Superior temporal gyrus (tissue), 1 donor: ENCODE data around the gene APPBP2.
"Not testable (repeated sequence)": the region's sequence is repeated elsewhere in the genome, so short reads cannot be mapped to it uniquely, and the experiment has no call there.

Experiments used
- DNase-seq: peaks from one replicate; pipeline ENCODE4 v3.0.0-alpha.2; 2016; ENCODE audit errors: extremely low spot score

Gene APPBP2

DNA sequence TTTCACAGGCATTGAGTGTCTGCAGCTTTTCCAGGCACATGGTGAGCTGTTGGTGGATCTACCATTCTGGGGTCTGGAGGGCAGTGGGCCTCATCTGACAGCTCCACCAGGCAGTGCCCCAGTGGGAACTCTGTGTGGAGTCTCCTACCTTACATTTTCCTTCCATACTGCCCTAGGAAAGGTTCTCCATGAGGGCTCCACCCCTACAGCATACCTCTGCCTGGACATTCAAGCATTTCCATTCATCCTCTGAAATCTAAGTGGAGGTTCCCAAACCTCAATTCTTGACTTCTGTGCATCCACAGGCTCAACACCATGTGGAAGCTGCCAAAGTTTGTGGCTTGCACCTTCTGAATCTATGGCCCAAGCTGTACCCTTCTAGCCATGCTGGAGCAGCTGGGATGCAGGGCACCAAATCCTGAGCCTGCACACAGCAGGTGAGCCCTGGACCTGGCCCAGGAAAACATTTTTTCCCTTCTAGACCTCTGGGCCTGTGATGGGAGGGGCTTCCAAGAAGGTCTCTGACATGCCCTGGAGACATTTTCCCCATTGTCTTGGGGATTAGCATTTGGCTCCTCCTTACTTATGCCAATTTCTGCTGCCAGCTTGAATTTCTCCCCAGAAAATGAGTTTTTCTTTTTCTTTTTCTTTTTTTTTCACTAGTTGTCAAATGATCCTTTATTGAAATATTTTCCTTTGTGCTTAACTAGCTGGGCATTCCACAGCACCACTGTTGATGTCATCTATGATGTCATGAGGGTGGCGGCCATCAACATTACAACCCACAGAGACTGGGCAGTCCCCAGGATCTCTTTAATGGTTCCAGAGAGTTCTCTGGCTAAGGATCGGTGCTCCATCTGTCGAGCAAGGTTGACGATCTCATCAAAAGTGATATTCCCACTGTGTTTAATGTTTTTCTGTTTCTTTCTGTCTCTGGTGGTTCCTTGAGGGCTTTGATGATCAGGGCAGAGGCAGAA lies 92.7 kb downstream of the APPBP2 start:
- DNase-seq = not testable (repeated sequence)

DNA sequence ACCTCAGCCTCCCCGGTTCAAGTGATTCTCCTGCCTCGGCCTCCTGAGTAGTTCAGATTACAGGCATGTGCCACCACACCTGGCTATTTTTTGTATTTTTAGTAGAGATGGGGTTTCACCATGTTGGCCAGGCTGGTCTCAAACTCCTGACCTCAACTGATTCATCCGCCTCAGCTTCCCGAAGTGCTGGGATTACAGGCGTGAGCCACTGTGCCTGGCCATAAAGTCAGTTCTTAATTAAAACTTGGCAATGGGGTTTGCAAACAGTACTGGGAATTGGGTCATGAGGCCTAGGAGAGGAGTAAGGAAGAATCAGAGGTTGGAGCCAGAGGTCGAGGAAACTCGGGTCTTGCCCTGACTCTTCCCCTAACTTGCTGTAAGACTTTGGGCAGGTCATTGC lies 95.5 kb downstream of the APPBP2 start:
- not testable (repeated sequence) for DNase-seq

DNA sequence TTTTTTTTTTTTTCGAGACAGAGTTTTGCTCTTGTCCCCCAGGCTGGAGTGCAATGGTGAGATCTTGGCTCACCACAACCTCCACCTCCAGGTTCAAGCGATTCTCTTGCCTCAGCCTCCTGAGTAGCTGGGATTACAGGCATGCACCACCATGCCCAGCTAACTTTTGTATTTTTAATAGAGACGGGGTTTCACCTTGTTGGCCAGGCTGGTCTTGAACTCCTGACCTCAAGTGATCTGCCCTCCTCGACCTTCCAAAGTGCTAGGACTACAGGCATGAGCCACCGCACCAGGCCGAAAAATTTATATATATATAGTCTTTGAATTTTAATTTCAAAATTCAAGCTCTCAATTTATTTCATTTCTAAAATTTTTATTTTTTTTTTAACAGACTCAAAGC lies 97.6 kb downstream of the APPBP2 start:
- DNase-seq = not testable (repeated sequence)

DNA sequence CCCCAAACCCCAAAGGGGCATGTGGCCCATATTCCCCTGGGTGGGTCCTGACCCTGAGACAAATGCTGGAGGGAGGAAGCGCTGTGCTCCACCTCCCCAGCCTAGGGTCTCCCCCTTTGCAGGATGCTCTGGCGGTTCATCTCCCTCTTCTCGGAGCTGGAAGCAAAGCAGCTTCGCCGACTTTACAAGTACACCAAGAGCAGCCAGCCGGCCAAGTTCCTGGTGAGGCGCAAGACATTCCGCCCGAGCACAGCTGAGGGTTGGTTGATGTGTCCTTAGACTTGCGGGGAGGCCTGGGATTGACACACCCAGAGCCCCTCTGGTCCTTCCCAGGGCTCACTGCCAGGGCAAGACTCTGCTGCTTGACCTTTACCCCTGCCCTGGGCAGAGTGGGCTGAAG lies 99.4 kb downstream of the APPBP2 start:
- no peak for DNase-seq

DNA sequence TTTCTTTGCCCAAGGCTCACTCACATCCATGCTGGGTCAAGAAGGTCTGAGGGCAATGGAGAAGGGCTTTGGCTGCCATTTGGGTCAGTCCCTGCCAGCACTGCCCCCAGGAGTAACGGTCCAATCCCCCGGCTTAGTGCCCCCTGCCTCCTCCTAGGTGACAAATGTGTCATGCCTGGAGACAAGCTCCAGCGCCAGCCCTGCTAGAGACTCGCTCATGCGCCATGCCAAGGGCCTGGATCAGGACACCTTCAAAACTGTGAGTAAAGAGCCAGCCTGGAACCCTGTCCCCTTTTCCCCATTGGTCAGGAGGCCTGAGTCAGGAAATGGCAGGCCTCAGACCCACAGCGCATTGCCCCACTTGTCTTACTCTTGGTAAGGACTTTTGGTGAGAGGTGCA lies 100.4 kb downstream of the APPBP2 start:
- DNase-seq = no peak

DNA sequence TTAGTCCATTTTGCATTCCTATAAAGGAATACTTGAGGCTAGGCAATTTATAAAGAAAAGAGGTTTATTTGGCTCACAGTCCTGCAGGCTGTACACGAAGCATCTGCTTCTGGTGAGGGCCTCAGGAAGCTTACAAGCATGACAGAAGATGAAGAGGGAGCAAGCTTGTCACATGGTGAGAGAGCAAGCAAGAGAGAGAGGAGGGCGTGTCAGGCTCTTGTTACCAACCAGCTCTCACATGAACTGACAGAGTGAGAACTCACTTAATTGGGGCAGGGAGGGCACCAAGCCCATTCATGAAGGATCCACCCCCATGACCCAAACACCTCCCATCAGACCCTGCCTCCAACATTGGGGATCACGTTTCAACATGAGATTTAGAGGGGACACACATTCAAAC lies 102.2 kb downstream of the APPBP2 start:
- no peak for DNase-seq

DNA sequence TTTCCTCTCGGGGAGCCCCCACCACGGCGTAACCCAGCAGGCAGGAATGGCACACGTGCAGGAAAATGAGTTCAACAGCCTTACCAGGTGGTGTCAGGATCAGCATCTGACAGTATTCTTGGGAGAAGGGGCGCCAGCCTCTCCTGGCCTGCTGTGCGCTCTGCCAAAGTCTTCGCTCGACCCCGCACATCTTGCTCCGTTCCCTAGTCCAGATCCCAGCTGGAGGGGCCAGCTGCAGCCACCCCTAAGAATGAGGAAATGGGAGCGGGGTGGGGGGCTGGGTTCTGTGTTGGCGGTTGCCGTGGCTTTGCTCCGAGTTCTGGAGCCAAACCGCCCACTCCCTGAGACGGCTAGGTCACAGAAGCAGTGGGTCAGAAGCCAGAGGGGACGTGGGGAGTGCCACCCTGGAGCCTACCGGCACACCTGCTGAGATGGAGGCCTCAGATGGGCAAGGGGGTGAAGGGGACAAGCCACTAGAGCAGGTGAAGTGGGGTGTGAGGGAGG lies 103.8 kb downstream of the APPBP2 start, which contains the start of gene CHCT1:
Gene CHCT1, plus strand, starts transcription at position 328 of the 504 bp plus-strand sequence. Its CDS starts 104 bp downstream, at position 432.
- no peak for DNase-seq

DNA sequence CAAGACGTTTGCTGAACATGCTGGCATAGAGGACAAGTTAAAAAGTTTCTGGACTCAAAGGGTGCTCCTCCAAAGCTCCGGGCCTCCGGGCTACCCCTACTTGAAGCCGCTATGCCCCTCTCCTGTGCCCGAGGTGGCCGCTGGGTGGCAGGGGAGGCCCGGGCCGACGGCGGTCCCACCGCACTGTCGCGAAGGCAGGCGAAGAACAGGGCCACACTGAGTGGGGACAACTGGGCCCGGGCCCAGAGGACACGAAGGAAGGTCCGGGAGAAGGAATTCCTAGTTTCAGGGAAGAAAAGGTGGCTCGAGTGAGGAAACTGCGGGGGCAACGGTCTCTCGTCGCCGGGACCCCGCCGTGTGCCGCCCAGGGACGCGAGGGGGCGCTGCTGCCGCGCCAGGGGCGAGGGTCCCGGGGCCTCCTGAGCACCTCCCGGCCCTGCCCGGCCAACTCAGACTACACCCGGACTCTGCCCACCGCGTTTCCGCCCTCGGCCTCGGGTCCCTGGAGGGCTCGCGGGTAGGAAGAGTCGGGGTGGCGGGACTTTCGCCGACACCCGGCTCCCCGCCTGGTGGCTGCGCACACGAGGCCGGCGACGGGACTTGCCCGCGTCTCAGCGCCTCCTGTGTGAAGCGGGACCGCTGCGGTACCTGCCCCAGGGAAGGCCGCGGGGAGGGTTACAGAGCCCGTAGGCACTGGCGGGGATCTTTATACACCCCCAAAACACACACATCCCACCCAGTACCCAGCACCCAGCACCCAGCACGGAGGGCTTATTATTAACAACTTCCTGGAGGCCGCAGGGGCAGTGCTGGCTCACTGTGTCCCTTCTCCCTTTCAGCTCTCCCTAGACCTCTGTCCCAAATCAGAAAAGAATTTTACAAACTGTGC lies 104.5 kb downstream of the APPBP2 start:
- DNase-seq = peak; percentile 71

DNA sequence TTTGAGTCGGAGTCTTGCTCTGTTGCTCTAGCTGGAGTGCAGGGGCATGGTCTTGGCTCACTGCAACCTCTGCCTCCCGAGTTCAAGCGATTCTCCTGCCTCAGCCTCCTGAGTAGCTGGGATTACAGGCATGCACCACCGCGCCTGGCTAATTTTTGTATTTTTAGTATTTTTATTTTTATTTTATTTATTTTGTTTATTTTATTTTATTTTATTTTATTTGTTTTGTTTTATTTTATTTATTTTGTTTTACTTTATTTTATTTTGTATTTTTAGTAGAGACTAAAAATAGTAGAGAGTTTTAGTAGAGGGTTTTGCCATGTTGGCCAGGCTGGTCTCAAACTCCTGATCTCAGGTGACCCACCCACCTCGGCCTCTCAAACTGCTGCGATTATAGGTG lies 106.2 kb downstream of the APPBP2 start:
- DNase-seq = not testable (repeated sequence)

DNA sequence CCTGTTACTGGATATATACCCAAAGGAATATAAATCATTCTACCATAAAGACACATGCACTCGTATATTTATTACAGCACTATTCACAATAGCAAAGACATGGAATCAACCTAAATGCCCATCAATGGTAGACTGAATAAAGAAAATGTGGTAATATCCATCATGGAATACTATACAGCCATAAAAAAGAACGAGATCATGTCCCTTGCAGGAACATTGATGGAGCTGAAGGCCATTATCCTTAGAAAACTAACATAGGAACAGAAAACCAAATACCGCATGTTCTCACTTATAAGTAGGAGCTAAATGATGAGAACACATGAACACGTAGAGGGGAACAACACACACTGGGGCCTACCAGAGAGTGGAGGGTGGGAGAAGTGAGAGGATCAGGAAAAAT lies 107.0 kb downstream of the APPBP2 start:
- not testable (repeated sequence) for DNase-seq

DNA sequence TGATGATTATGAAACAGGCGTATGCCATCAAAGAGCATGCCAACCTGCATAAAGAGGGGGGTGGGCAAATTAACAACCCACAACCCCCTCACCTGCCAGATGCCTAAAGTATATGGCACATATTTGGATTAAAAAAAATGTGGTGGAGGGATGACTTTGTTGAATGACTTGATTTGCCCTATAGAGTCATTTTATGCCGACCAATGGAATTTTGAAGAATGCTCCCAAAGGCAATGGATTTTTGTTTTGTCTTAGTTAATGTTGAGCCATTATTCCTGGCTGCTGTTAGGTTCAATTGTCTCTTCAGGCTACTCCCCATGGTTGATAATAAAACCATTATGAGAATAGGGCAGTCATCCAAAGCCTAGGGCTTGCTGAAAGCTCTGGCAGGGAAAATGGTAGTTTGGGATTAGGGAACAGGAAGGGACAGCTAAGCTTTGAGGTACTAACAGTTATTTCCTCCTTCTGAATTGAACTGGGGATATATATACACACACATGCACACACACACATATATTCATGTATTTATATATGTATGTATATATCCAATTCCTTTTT lies 109.6 kb downstream of the APPBP2 start:
- peak; percentile 94 for DNase-seq

DNA sequence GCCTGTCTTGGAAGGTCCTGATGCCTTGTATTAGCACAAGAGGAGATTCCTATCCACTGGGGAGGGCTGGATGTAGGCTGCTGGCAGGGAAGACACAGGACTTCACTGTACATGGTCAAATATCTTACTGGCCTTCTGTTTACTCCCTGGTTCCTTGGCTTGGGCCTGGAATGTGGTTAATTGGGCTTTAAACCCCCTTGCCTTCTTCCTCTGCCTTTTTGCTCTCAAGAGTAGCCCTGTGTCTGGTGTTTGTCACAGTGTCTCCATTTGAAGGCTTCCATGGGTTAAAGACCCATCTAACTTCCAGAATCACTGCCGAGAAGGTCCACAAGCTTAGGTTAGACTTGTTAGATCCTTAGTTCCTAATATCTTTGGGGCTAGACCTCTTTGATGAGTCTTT lies 110.9 kb downstream of the APPBP2 start:
- no peak for DNase-seq

DNA sequence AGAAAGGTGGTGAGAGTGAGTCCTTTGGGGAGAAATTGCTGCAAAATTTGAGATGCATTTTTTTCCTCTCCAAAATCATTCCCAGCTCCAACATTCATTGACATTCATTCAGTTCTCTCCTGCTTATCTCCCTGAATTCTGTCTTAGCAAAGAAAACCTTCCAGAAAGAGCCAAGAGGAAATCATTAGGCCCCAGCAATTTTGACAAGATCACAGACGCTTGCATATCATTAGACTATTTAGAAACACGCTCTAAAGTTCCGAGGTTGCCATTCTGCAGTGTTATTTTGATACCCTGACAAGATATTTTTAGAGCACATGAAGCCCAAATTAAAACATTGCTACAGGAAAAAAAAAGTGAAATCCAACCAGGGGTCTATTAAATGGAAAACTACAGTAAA lies 113.3 kb downstream of the APPBP2 start:
- no peak for DNase-seq

DNA sequence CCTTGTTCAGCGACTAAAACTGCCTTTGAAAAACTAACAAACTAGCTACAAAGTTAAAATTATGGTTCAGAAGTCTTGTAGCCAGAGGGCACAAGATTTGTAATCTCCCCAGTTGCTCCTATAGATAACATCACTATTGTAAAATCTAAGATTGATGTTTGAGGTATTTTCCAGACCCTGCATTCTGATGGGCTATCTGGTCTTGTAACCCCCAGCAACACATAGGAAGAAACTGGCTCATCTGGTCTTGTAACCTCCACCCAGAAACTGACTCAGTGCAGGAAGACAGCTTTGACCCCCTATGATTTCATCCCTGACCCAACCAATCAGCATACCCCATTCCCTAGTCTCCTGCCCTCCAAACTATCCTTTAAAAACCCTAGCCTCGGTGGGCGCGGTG lies 116.0 kb downstream of the APPBP2 start:
- no peak for DNase-seq

DNA sequence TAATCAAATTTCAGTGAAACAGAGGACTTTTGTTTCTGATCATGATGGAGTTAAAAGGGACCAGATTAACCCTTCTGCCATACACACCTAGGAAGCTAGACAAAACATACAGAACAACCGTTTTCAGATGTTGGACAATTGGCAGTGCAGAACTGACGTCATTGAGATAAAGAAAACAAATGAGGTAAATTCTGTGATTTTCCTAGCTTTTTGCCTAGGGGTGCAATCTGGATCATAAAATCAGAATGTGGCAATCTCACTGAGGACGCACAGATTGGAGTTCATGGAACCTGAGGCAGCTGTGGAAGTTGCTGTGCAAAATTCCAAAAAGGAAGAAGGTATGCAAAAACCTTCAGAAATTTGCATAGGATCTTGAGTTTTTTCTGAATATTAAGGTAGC lies 119.2 kb downstream of the APPBP2 start:
- DNase-seq = no peak

DNA sequence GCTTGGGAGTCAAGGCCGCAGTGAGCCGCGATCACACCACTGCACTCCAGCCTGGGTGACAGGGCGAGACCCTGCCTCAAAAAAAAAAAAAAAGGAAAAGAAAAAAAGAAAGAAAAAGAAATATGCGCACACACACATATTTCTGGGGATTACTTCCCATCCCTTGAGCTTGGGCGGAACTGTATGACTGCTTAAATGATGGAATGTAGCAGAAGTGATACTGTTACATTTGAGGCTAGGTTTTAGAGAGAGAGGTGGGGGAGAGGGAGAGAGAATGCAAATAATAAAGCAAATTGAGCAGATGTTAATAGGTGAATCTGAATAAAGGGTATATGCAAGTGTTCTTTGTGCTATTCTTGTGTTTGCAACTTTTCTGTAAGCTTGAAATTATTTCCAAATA lies 122.1 kb downstream of the APPBP2 start:
- no peak for DNase-seq

DNA sequence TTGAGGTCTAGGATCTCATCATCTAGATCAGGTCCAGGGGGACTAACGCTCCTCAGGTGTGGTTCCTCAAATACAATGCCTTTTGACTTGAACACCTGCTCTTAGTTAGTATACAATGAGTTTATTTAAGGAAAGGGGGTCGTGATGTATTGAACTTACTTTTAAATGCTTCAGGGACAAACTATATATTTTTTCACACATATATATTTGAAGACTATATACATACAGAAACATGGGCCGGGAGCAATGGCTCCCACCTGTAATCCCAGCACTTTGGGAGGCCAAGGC lies 122.6 kb downstream of the APPBP2 start:
- no peak for DNase-seq

DNA sequence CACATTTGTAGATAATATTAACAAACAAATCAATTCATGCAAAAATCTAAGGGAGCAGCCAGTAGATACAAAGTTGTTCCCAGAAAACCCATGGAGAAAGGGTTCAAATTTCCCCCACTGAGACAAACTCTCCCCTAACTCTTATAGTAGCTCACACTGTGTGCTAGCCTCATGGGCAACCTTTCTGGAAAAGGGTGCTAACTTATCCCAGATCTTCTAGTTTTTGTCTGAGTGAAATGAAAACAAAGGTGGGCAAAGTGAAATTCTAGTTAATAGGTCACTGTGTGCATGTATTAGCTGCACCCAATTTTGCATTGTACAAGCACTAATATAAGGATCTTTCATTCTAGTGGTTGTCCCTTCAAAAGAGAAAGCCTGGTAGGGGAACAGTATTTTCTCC lies 124.2 kb downstream of the APPBP2 start:
- DNase-seq = no peak

DNA sequence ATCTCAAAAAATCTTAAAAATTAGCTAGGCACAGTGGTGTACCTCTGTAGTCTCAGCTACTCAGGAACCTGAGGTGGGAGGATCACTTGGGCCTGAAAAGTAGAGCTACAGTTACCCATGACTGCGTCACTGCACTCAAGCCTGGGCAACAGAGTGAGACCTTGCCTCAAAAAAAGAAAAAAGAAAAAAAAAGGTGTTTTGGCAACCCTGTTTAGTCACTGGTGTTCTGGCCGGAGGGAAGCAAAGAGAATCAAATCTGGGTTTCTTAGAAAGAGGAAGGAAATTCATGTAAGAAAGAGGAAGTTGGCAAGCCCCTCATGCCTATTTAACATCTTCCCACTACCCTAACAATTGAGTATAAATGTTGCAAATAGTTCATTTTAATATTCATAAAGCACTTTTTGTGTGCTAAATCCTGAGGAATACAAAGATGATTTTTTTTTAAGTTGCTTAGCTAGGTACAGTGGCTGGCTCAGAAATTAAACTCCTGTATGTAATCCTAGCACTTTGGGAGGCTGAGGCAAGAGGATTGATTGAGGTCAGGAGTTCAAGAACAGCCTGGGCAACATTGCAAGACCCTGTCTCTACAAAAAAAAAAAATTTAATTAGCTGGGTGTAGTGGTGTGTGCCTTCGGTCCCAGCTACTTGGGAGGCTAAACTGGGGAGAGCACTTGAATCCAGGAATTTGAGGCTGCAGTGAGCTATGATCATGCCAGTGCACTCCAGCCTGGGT lies 127.6 kb downstream of the APPBP2 start:
- no peak for DNase-seq

DNA sequence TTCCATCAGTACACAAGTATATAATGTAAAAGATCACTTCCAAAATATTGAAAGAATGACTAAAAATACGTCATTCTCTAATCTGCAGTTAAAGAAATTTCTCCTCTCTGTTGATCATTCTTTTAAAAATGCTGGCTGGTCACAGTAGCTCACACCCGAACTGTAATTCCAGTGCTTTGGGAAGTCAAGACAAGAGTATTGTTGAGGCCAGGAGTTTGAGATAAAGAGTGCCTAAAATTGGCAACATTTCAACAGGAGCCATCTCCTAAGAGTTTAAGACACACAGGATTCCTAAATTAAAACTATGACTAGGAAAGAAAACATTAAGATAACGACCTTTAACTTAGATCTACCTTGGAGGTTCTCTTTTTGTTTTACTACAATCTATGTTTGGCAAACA lies 129.6 kb downstream of the APPBP2 start:
- DNase-seq = no peak

DNA sequence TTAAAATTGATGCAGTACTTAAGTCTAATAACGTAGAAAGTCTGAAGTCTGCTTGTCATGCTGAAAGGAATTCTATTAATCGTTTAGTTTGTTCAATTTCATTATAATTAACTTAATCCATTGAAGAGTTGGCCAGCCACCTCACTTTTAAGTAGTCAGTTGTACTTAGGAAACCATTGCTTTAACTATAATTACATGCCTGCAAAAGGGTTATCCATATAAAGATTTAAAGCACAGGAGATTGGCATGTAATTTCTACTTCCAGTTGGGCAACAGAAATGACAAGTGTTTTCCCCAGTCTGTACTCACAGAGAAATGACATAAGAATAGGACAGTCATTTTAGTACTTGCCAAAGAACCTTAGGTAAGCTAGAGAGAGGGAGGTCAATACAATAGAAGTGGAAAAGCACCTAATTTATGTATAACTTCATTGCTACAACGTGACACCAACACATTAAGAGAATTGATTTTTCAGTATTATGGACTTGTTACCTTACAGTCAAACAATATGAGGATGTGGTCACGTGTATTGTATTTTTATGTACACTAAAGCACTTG lies 130.5 kb downstream of the APPBP2 start:
- DNase-seq = no peak
